Fibroblast of lung (primary cell): ENCODE measurements around the gene COL4A2.

Experiments used
- EZH2 ChIP-seq: IDR thresholded peaks from 2 replicates; pipeline ENCODE4 v1.5.1; 2012; ENCODE audit warnings: low read length, control low read depth, mild to moderate bottlenecking; ENCODE audit errors: missing control alignments
- TF ChIP-seq, protein P1 (sequence below), 2 donors: IDR thresholded peaks in 1 of 2; conservative IDR thresholded peaks in 1 of 2; 1 replicate in 1 of 2; 2 replicates in 1 of 2; pipeline ENCODE4 v1.5.1; 2011 to 2012; ENCODE audit warnings: low read length in 2 of 2, control low read depth in 1 of 2, inconsistent platforms in 1 of 2, low read depth in 1 of 2, mild to moderate bottlenecking in 1 of 2

DNA sequence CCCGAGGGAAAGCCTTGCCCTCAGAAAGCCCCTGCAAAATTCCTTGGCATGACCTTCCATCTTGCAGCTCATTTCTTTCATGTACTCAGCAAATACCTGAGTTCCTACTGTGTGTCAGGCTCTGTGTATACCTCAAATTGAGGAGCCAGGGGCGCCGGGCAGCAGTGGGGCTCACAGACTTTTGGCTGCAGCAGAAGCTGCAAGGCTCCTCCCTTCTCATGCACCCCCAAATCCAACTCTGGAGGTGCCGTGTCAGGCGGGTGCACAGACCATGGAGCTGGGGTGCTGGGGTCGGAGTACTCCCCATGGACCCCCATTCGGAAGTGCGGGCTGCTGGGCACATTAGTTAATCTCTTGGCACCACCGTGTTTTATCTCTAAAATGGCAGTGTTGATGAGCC is 72.3 kb downstream of the COL4A2 start:
- TF ChIP-seq, protein P1, sequence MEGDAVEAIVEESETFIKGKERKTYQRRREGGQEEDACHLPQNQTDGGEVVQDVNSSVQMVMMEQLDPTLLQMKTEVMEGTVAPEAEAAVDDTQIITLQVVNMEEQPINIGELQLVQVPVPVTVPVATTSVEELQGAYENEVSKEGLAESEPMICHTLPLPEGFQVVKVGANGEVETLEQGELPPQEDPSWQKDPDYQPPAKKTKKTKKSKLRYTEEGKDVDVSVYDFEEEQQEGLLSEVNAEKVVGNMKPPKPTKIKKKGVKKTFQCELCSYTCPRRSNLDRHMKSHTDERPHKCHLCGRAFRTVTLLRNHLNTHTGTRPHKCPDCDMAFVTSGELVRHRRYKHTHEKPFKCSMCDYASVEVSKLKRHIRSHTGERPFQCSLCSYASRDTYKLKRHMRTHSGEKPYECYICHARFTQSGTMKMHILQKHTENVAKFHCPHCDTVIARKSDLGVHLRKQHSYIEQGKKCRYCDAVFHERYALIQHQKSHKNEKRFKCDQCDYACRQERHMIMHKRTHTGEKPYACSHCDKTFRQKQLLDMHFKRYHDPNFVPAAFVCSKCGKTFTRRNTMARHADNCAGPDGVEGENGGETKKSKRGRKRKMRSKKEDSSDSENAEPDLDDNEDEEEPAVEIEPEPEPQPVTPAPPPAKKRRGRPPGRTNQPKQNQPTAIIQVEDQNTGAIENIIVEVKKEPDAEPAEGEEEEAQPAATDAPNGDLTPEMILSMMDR (conservative IDR thresholded peaks at IDR 0.05 in 1 of 2, IDR thresholded peaks at IDR 0.05 in 1 of 2; ENCODE audit: low read depth in 1 of 2, low read length in 2 of 2) = no peak
- TF ChIP-seq EZH2 = no peak
